Fibroblast of lung (primary cell): ENCODE measurements around the gene PSG2. TPM values are rescaled to one million over a fixed set of nuclear protein-coding genes. Genes with fewer than 3 reads are reported as not detected.
A peak's percentile ranks its signal among the peaks of the same experiment; 100 is the strongest.
"Not testable (repeated sequence)": the region's sequence is repeated elsewhere in the genome, so short reads cannot be mapped to it uniquely, and the experiment has no call there.

Experiments
- DNase-seq, 2 donors: peaks; one replicate each; pipeline versions ENCODE4 v3.0.0 to v3.0.0-alpha.2; 2010; ENCODE audit warnings: low read depth in 2 of 2
- H2AFZ ChIP-seq: 2 replicates; pipeline ENCODE4 v1.5.1; 2012; ENCODE audit warnings: low read length, control low read depth, inconsistent platforms
- H3K27ac ChIP-seq: 2 replicates; pipeline ENCODE4 v1.5.1; 2011; ENCODE audit warnings: low read length, control low read depth; ENCODE audit not compliant: insufficient read depth
- H3K27me3 ChIP-seq: 2 replicates; pipeline ENCODE4 v1.5.1; 2011; ENCODE audit warnings: mild to moderate bottlenecking, low read length; ENCODE audit not compliant: control insufficient read depth, insufficient read depth
- H3K36me3 ChIP-seq: 2 replicates; pipeline ENCODE4 v1.5.1; 2011; ENCODE audit warnings: low read length; ENCODE audit not compliant: control insufficient read depth, insufficient read depth
- H3K4me1 ChIP-seq: 2 replicates; pipeline ENCODE4 v1.5.1; 2011; ENCODE audit warnings: low read length; ENCODE audit not compliant: control insufficient read depth, insufficient read depth; ENCODE audit errors: extremely low read depth
- H3K4me2 ChIP-seq: 2 replicates; pipeline ENCODE4 v1.5.1; 2011; ENCODE audit warnings: low read length, control low read depth; ENCODE audit not compliant: insufficient read depth; ENCODE audit errors: extremely low read depth
- H3K4me3 ChIP-seq, 4 experiments: fragments of 200-600 bp in 1 of 4; sonication (generic) in 1 of 4; replicated peaks in 1 of 4; 2 replicates each; pipeline ENCODE4 v1.5.1; 2011 to 2016; ENCODE audit warnings: low read length in 4 of 4, low read depth in 3 of 4, mild to moderate bottlenecking in 3 of 4, control low read depth in 2 of 4, inconsistent platforms in 1 of 4, mixed read lengths in 1 of 4; ENCODE audit not compliant: insufficient read depth in 1 of 4; ENCODE audit errors: control extremely low read depth in 1 of 4
- H3K79me2 ChIP-seq: 2 replicates; pipeline ENCODE4 v1.5.1; 2012; ENCODE audit warnings: mild to moderate bottlenecking, low read length, inconsistent platforms; ENCODE audit not compliant: control insufficient read depth, insufficient read depth
- H3K9ac ChIP-seq: 2 replicates; pipeline ENCODE4 v1.5.1; 2011; ENCODE audit warnings: mild to moderate bottlenecking, low read length, control low read depth; ENCODE audit not compliant: insufficient read depth
- H3K9me3 ChIP-seq: 2 replicates; pipeline ENCODE4 v1.5.1; 2012; ENCODE audit warnings: low read depth, low read length; ENCODE audit not compliant: control insufficient read depth, insufficient read depth
- H4K20me1 ChIP-seq: 2 replicates; pipeline ENCODE4 v1.5.1; 2011; ENCODE audit warnings: low read length; ENCODE audit not compliant: control insufficient read depth, insufficient read depth; ENCODE audit errors: extremely low read depth
- EZH2 ChIP-seq: IDR thresholded peaks from 2 replicates; pipeline ENCODE4 v1.5.1; 2012; ENCODE audit warnings: low read length, control low read depth, mild to moderate bottlenecking; ENCODE audit errors: missing control alignments
- polyA plus RNA-seq, 2 donors: library from polyadenylated mRNA; depleted of rRNA in 1 of 2; stranded (reverse) in 1 of 2; unstranded in 1 of 2; fragments of >200 nt; gene quantifications; 2 replicates each; pipeline ENCODE4 v1.2.1, GENCODE V29; 2011 to 2012; ENCODE audit warnings: missing spikeins in 1 of 2
- total RNA-seq: library from RNA; depleted of rRNA; stranded (reverse); fragments of >200 nt; gene quantifications from 2 replicates; pipeline ENCODE4 v1.2.1, GENCODE V29; 2014
- TF ChIP-seq, protein P1 (sequence below), 2 donors: IDR thresholded peaks in 1 of 2; conservative IDR thresholded peaks in 1 of 2; 1 replicate in 1 of 2; 2 replicates in 1 of 2; pipeline ENCODE4 v1.5.1; 2011 to 2012; ENCODE audit warnings: low read length in 2 of 2, control low read depth in 1 of 2, inconsistent platforms in 1 of 2, low read depth in 1 of 2, mild to moderate bottlenecking in 1 of 2

Gene PSG2
- total and polyA plus RNA-seq, 2 donors (not counting 1 experiment from before 2014, with no cell fraction given) = 2.1 TPM; not detected in 1

DNA sequence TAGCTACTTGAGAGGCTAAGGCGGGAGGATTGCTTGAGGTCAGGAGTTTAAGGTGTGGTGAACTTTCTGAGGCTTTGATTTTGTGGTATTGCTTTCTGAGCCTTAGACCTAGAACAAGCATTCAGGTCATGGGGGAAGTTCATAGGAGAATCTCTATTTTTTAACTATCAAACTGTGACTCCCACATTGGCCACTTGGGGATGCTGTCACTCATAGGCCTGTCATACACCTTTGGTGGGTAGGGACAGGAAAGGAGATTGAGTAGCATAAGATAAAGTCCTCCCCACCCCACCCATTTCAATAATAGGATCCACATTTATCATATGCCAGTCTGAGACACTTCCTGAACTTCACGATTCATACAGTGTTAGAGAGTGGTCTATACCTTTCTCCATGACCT, 41.9 kb upstream of the PSG2 start:
- Histone ChIP-seq H3K36me3 (no peaks in the 10 kb centered on the region), H3K27ac (no peak overlapping the region), H3K9me3 (no peaks in the 10 kb centered on the region), H3K79me2 (no peaks in the 10 kb centered on the region), H2AFZ (no peak overlapping the region), H3K9ac (no peak overlapping the region), H4K20me1 (no peaks in the 10 kb centered on the region), H3K4me3 (no peak overlapping the region), H3K27me3 (no peaks in the 10 kb centered on the region), H3K4me2 (no peak overlapping the region), H3K4me1 (peaks cover 12% of the 10 kb centered on the region)
- no peak for DNase-seq
- TF ChIP-seq EZH2 = no peak
- TF ChIP-seq, protein P1, sequence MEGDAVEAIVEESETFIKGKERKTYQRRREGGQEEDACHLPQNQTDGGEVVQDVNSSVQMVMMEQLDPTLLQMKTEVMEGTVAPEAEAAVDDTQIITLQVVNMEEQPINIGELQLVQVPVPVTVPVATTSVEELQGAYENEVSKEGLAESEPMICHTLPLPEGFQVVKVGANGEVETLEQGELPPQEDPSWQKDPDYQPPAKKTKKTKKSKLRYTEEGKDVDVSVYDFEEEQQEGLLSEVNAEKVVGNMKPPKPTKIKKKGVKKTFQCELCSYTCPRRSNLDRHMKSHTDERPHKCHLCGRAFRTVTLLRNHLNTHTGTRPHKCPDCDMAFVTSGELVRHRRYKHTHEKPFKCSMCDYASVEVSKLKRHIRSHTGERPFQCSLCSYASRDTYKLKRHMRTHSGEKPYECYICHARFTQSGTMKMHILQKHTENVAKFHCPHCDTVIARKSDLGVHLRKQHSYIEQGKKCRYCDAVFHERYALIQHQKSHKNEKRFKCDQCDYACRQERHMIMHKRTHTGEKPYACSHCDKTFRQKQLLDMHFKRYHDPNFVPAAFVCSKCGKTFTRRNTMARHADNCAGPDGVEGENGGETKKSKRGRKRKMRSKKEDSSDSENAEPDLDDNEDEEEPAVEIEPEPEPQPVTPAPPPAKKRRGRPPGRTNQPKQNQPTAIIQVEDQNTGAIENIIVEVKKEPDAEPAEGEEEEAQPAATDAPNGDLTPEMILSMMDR (conservative IDR thresholded peaks at IDR 0.05 in 1 of 2, IDR thresholded peaks at IDR 0.05 in 1 of 2; ENCODE audit: low read depth in 1 of 2, low read length in 2 of 2) = no peak

DNA sequence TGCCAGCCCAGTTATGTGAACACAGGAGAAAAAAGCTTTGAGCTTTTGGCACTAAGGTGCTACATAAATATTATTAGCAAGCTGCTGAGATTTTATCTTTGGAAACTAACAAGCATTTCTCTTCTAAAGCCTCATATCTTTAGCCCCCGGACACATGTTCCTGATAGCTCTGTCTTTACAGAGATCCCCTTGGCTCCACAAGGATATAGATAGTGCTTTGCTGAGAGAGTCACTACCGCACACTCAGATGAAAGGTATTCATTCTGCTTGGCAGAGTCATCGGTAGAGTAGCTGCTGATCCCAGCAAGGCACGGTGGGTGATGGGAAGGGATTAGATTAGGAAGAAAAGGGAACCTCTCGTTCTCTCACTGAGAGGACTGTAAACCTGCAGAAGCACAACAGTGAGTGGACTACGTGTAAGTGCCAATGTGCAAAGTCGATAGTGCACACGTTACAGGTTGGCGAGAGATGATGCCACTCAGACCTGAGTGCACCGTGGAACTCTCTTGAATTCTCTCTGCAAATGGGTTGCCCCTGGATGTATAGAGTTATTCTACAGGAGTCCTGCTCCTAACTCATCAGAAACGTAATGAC, 38.0 kb upstream of the PSG2 start:
- H4K20me1 ChIP-seq, H3K27me3 ChIP-seq, H3K36me3 ChIP-seq, H3K4me3 ChIP-seq, H3K9me3 ChIP-seq, H2AFZ ChIP-seq, H3K79me2 ChIP-seq, H3K4me1 ChIP-seq, H3K9ac ChIP-seq: not testable (repeated sequence)
- H3K27ac ChIP-seq = peak overlapping the region; percentile 51
- H3K4me2 ChIP-seq = peak overlapping the region; percentile 25
- DNase-seq = peak; percentile 13 to 92

- not testable (repeated sequence) for H3K4me1 ChIP-seq, H4K20me1 ChIP-seq, H3K9ac ChIP-seq, H3K4me2 ChIP-seq, H3K27me3 ChIP-seq, H3K36me3 ChIP-seq, H2AFZ ChIP-seq, H3K79me2 ChIP-seq, H3K9me3 ChIP-seq, H3K4me3 ChIP-seq
- peak overlapping the region; percentile 43 for H3K27ac ChIP-seq
- DNase-seq = peak in 1 of 2 donors; percentile 5
Observed at GRCh38 chr19:43119526-43119925, 37.0 kb upstream of the PSG2 start.

- not testable (repeated sequence) for H3K4me1 ChIP-seq, DNase-seq, H3K27me3 ChIP-seq, H3K9me3 ChIP-seq, H3K4me2 ChIP-seq, H3K27ac ChIP-seq, H3K36me3 ChIP-seq, H3K79me2 ChIP-seq, H4K20me1 ChIP-seq, H3K9ac ChIP-seq, H2AFZ ChIP-seq, H3K4me3 ChIP-seq
Observed at GRCh38 chr19:43116421-43116820, 33.9 kb upstream of the PSG2 start.

DNA sequence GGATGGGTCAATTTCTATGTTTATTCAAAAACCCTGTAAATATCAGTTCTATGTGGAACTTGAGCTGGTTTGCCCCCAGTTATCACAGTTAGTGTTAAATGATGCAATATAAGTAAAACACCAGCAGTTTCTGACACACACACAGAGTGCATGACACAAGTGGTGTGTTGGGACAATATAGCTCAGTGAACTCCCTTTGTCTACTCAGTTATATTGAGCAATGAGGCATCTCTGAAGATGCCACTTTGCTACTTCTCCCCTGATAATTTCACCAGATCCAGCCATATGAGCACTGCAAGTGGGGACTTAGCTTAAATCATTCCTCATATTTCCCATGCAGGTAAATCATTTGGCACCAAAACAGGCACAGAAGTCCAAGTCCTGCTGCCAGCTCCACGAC, 33.0 kb upstream of the PSG2 start:
- H3K79me2 ChIP-seq, H3K27me3 ChIP-seq, H3K27ac ChIP-seq, H3K4me3 ChIP-seq, H3K36me3 ChIP-seq, H3K9ac ChIP-seq, DNase-seq, H4K20me1 ChIP-seq, H2AFZ ChIP-seq, H3K4me2 ChIP-seq, H3K9me3 ChIP-seq, H3K4me1 ChIP-seq: not testable (repeated sequence)

DNA sequence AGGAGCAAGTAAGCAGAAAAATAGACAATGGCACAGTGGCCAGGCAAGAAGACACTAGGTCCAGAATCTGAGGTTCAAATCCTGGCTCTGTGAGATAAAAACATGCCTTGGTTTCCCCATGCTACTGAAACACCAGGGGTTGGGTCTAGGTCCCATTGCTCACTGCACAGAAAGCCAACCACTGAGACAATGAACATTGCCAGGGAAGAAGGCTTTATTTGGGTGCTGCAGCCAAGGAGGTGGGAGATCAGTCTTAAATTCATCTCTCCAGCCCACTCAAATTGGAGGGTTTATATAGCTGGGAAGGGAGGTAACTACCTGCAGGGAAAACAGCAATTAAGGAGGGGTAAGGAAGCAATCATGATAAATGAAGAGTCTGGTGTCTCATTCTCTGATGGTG, 32.6 kb upstream of the PSG2 start:
- H3K4me3 ChIP-seq, H3K27me3 ChIP-seq, H3K4me2 ChIP-seq, H3K79me2 ChIP-seq, H3K27ac ChIP-seq, H3K9ac ChIP-seq, H4K20me1 ChIP-seq, H3K36me3 ChIP-seq, DNase-seq, H3K9me3 ChIP-seq, H3K4me1 ChIP-seq, H2AFZ ChIP-seq: not testable (repeated sequence)
